NOMO-1 treated with dmso at 0.1 percent for 144 hours (cell line): ENCODE data around the gene PRICKLE2.
A peak's percentile ranks its signal among the peaks of the same experiment; 100 is the strongest.

Experiments used
- DNase-seq: peaks from one replicate; lab custom pipeline; 2025; ENCODE audit not compliant: unreplicated experiment; lab: John Stamatoyannopoulos, UW

The PRICKLE2 gene

GRCh38 chr3:64054488-64054887 lies 170.8 kb downstream of the PRICKLE2 start:
- no peak for DNase-seq

GRCh38 chr3:64053581-64053980 lies 171.7 kb downstream of the PRICKLE2 start:
- no peak for DNase-seq

- no peak for DNase-seq
Measured at GRCh38 chr3:64053117-64053516, 172.1 kb downstream of the PRICKLE2 start.

GRCh38 chr3:64049832-64050231 lies 175.4 kb downstream of the PRICKLE2 start:
- DNase-seq, result no peak

GRCh38 chr3:64049136-64049535 lies 176.1 kb downstream of the PRICKLE2 start:
- DNase-seq, result no peak

- peak; percentile 70 for DNase-seq
Measured at GRCh38 chr3:64048631-64049061, 176.6 kb downstream of the PRICKLE2 start.

- peak; percentile 4 for DNase-seq
Measured at GRCh38 chr3:64047787-64048186, 177.5 kb downstream of the PRICKLE2 start.

- DNase-seq, result no peak
Measured at GRCh38 chr3:64046996-64047594, 178.2 kb downstream of the PRICKLE2 start.

- DNase-seq, result no peak
Measured at GRCh38 chr3:64046592-64046991, 178.7 kb downstream of the PRICKLE2 start.

GRCh38 chr3:64042952-64043351 lies 182.3 kb downstream of the PRICKLE2 start:
- DNase-seq, result no peak
